GM12878 (cell line): ENCODE results near the gene FAM133A. TPM values are rescaled to one million over a fixed set of nuclear protein-coding genes. Genes with fewer than 3 reads are reported as not detected.

Experiments
- ATAC-seq: fragments of 200-7000 bp; cut with Tn5 transposase; 3 replicates; pipeline ENCODE4 v1.9.1; 2020; ENCODE audit warnings: mild to moderate bottlenecking, moderate library complexity
- BruUV-seq: library from RNA; stranded (reverse); fragments of 400-500 nt; replicated peaks from 2 replicates; lab custom pipeline; 2021; lab: Mats Ljungman, UMichigan
- CTCF ChIA-PET: fragments of 300-600 bp; sonication (Branson Sonifier 250); formaldehyde crosslinking; extraction: SDS; loops from one replicate; lab custom pipeline; 2021; ENCODE audit warnings: inconsistent platforms; lab: Yijun Ruan, JAX
- POLR2A ChIA-PET: fragments of 350-600 bp; formaldehyde crosslinking; extraction: SDS; loops from one replicate; lab custom pipeline; 2021; ENCODE audit warnings: inconsistent platforms; lab: Charles Lee
- RAD21 ChIA-PET: fragments of 300-600 bp; sonication (Branson Sonifier 250); formaldehyde crosslinking; loops from one replicate; lab custom pipeline; 2023; ENCODE audit warnings: antibody characterized with exemption; ENCODE audit not compliant: unreplicated experiment; lab: Charles Lee
- SMC1A ChIA-PET: fragments of 300-600 bp; sonication (Branson Sonifier 250); formaldehyde crosslinking; loops from one replicate; lab custom pipeline; 2023; ENCODE audit not compliant: unreplicated experiment, uncharacterized antibody; lab: Charles Lee
- DNase-seq: peaks from one replicate; pipeline ENCODE4 v3.0.0-alpha.2; 2011; ENCODE audit warnings: low read depth, low spot score
- FAIRE-seq: peaks from 3 replicates; lab custom pipeline; 2011; peaks lifted over from hg19 to GRCh38; lab: Jason Lieb, UNC
- H2AFZ ChIP-seq: 2 replicates; pipeline ENCODE4 v1.6.0; 2011; ENCODE audit warnings: low read depth, low read length, control low read depth; ENCODE audit not compliant: control insufficient read depth
- H3K27ac ChIP-seq: 2 replicates; pipeline ENCODE4 v1.5.1; 2011; ENCODE audit warnings: control low read depth; ENCODE audit not compliant: control insufficient read depth, insufficient read depth
- H3K27me3 ChIP-seq, 2 experiments: replicated peaks in 1 of 2; 2 replicates each; pipeline versions ENCODE4 v1.6.0 to v1.6.1; 2011; ENCODE audit warnings: low read length in 1 of 2; ENCODE audit not compliant: control insufficient read depth in 2 of 2, insufficient read depth in 2 of 2
- H3K36me3 ChIP-seq, 2 experiments: 2 replicates each; pipeline ENCODE4 v1.5.1; 2011; ENCODE audit warnings: low read length in 1 of 2; ENCODE audit not compliant: control insufficient read depth in 2 of 2, insufficient read depth in 2 of 2
- H3K4me1 ChIP-seq: 2 replicates; pipeline ENCODE4 v1.6.1; 2011; ENCODE audit warnings: mild to moderate bottlenecking, low read length, moderate library complexity, mixed read lengths; ENCODE audit not compliant: control insufficient read depth, insufficient read depth
- H3K4me2 ChIP-seq: 2 replicates; pipeline ENCODE4 v1.6.0; 2011; ENCODE audit warnings: control low read depth; ENCODE audit not compliant: control insufficient read depth, insufficient read depth
- H3K4me3 ChIP-seq: fragments of 200-600 bp; sonication (generic); 2 replicates; pipeline ENCODE4 v1.5.1; 2016
- H3K79me2 ChIP-seq: 2 replicates; pipeline ENCODE4 v1.6.0; 2011; ENCODE audit warnings: low read length; ENCODE audit not compliant: control insufficient read depth, insufficient read depth
- H3K9ac ChIP-seq: 2 replicates; pipeline ENCODE4 v1.8.0; 2011; ENCODE audit warnings: low read length, control low read depth, mixed read lengths; ENCODE audit not compliant: control insufficient read depth, insufficient read depth
- H3K9me3 ChIP-seq: replicated peaks from 3 replicates; pipeline ENCODE4 v1.5.1; 2011; ENCODE audit warnings: mild to moderate bottlenecking, low read length; ENCODE audit not compliant: control insufficient read depth, insufficient read depth
- H4K20me1 ChIP-seq: 2 replicates; pipeline ENCODE4 v1.6.0; 2011; ENCODE audit not compliant: control insufficient read depth, insufficient read depth
- ATF7 ChIP-seq: fragments of 450-650 bp; IDR thresholded peaks from 2 replicates; pipeline ENCODE4 v1.6.1; 2016; ENCODE audit warnings: low read depth, mild to moderate bottlenecking
- CEBPB ChIP-seq, 2 experiments: fragments of 150-350 bp in 1 of 2; IDR thresholded peaks; 2 replicates each; pipeline ENCODE4 v1.6.1; 2012 to 2014; ENCODE audit warnings: low read depth in 2 of 2, low read length in 2 of 2, borderline replicate concordance in 1 of 2, inconsistent platforms in 1 of 2
- EZH2 ChIP-seq: IDR thresholded peaks from 2 replicates; pipeline ENCODE4 v1.6.1; 2012; ENCODE audit warnings: low read depth, mild to moderate bottlenecking, control low read depth, inconsistent platforms, low read length, borderline replicate concordance; ENCODE audit not compliant: control insufficient read depth
- POLR2A ChIP-seq: IDR thresholded peaks from 2 replicates; pipeline ENCODE4 v1.6.1; 2011; ENCODE audit warnings: low read depth, mild to moderate bottlenecking, low read length
- RAD21 ChIP-seq: IDR thresholded peaks from 2 replicates; pipeline ENCODE4 v1.6.1; 2011; ENCODE audit warnings: mild to moderate bottlenecking, low read depth, low read length, moderate library complexity; ENCODE audit not compliant: insufficient read depth
- SREBF1 ChIP-seq: IDR thresholded peaks from 2 replicates; pipeline ENCODE4 v1.6.1; 2012; ENCODE audit warnings: mild to moderate bottlenecking, low read length
- YY1 ChIP-seq: IDR thresholded peaks from 2 replicates; pipeline ENCODE4 v1.6.1; 2011; ENCODE audit warnings: low read depth, mild to moderate bottlenecking, low read length
- WGBS: methylation state at CpG from one replicate; pipeline ENCODE4 v1.1.6; 2016; ENCODE audit warnings: low lambda C conversion rate; ENCODE audit not compliant: insufficient replicate concordance, insufficient coverage; ENCODE audit errors: missing lambda C conversion rate; 5-methylcytosine and 5-hydroxymethylcytosine counted together
- in situ Hi-C: fragments of 300-500 bp; cut with MboI; formaldehyde crosslinking; loops from 9 replicates; pipeline ENCODE4 v1.14.3; 2018; ENCODE audit warnings: mixed read lengths
- intact Hi-C: fragments of 100-400 bp; cut with micrococcal nuclease; formaldehyde crosslinking; loops from one replicate; pipeline ENCODE4 v1.14.2; 2022; ENCODE audit not compliant: unreplicated experiment
- polyA plus RNA-seq, 11 experiments: library from polyadenylated mRNA; depleted of rRNA in 4 of 11; unstranded in 6 of 11; stranded (reverse) in 5 of 11; fragments of >200 nt; fragmentation: Nextera tagmentation in 4 of 11; fragmentation: Illumina TruSeq in 1 of 11; extraction: Ambion mirVana in 4 of 11; extraction: Trizol in 1 of 11; gene quantifications; 1 replicate in 1 of 11; 2 replicates in 10 of 11; pipeline versions ENCODE4 v1.2.1 to v1.2.3, GENCODE V29; 2011 to 2016; ENCODE audit warnings: inconsistent platforms in 2 of 11, missing spikeins in 2 of 11, low read depth in 1 of 11
- total RNA-seq, 4 experiments: library from RNA; depleted of rRNA in 3 of 4; stranded (reverse); fragments of >200 nt in 3 of 4; fragmentation: Illumina TruSeq in 1 of 4; extraction: Trizol in 1 of 4; gene quantifications; 2 replicates each; pipeline versions ENCODE4 v1.2.1 to v1.2.3, GENCODE V29; 2013 to 2021
- TF ChIP-seq, protein P1 (sequence below): fragments of 450-650 bp; IDR thresholded peaks from 2 replicates; pipeline ENCODE4 v1.6.1; 2016; ENCODE audit warnings: mild to moderate bottlenecking, moderate library complexity, borderline replicate concordance

FAM133A gene
- total and polyA plus RNA-seq, 10 of the 15 experiments (the other 5 are each of a cell fraction or from before 2014, with no cell fraction given) = 0.81 TPM; not detected in 9

DNA sequence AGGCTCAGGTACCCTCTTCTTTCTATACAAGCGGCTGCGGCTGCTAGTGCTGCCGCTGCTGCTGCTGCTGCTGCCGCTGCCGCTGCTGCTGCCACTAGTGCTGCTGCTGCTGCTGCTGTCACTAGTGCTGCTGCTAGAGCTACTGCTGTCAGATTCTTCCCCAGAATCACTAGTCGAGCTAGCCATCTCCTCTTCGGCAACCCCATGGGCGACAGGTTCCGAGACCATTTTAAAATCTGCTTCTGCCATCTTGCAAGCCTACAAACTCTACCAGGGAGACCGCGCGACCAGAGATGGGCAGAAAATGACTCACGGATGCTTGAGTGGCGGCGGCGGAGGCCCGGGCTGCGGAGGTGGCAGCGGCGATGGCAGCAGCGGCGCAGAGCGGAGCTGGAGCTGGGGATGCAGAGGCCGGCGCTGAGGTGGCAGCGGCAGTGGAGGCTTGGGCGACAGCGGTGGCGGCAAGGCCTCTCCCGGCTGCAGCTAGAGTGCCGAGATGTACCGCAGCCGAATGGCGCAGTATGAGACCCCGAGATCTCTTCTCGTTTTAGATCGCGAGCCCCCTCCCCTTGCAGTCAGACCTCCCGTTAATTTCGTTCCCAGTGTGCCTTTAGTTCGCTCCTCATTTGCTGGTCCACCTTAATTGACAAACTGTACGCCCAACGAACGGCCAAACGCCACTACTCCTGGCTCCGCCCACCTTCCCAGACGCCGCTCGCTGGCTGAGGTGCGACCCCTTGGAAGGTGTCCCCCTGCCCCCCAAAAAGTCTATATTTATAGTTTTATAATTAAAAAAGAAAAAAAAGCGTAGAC is 744 bp upstream of the FAM133A start, which contains the start of gene NAP1L3:
Gene NAP1L3 (minus strand): TSS at position 523 of the 813 bp plus-strand sequence. CDS start 274 bp downstream, at position 249.
- CTCF ChIA-PET = no interaction called here
- TF ChIP-seq POLR2A (peak; percentile 39; the same call in 1 of the 2 replicates), YY1 (peak; percentile 54; the same call in 1 of the 2 replicates), CEBPB (IDR thresholded peaks at IDR 0.05; ENCODE audit: borderline replicate concordance in 1 of 2, low read depth in 2 of 2, low read length in 2 of 2) (no peak)
- POLR2A ChIA-PET = no interaction called here
- no TSS peak for BruUV-seq
- ATAC-seq = no peak
- Histone ChIP-seq H3K4me1 (no peaks in the 10 kb centered on the region), H3K9ac (no peak within 1 kb of the TSS), H3K36me3 (no peaks in the 10 kb centered on the region), H3K9me3 (no peaks in the 10 kb centered on the region; the same call in 2 of the 3 replicates), H3K27me3 (no peaks in the 10 kb centered on the region), H3K4me2 (no peak within 1 kb of the TSS), H2AFZ (peak within 1 kb of the TSS; percentile 12; the same call in 1 of the 2 replicates), H3K79me2 (no peaks in the 10 kb centered on the region), H4K20me1 (no peaks in the 10 kb centered on the region), H3K27ac (no peak within 1 kb of the TSS), H3K4me3 (no peak within 1 kb of the TSS)
- no peak for FAIRE-seq
- no peak for DNase-seq
- intact Hi-C loops (no loop called here), in situ Hi-C loops (no loop called here)
- RAD21 ChIA-PET = no interaction called here
- WGBS = 36% methylated on average over 46 of the region's 51 CpGs
- SMC1A ChIA-PET = no interaction called here

DNA sequence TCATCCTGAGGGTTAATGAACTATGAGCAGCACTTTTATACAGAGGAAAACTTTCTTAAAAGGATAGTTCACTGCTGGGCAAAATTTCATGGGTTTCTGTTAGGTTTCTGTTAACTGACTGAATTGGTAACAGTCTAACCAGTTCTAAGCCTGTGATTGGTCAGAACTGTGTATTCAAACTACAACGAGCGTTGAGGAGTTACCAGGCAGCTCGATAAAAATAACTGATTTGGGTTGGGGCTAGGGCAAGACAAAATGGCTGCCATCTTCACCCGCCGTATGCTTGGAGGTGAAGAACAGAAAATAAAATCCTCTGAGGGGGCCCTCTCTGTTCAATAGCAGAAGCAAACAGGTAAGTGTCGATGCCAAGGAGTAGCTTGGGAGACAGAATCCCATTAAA is 22.0 kb downstream of the FAM133A start:
- TF ChIP-seq ATF7 (no peak), EZH2 (no peak), SREBF1 (no peak), RAD21 (no peak)
- TF ChIP-seq, protein P1, sequence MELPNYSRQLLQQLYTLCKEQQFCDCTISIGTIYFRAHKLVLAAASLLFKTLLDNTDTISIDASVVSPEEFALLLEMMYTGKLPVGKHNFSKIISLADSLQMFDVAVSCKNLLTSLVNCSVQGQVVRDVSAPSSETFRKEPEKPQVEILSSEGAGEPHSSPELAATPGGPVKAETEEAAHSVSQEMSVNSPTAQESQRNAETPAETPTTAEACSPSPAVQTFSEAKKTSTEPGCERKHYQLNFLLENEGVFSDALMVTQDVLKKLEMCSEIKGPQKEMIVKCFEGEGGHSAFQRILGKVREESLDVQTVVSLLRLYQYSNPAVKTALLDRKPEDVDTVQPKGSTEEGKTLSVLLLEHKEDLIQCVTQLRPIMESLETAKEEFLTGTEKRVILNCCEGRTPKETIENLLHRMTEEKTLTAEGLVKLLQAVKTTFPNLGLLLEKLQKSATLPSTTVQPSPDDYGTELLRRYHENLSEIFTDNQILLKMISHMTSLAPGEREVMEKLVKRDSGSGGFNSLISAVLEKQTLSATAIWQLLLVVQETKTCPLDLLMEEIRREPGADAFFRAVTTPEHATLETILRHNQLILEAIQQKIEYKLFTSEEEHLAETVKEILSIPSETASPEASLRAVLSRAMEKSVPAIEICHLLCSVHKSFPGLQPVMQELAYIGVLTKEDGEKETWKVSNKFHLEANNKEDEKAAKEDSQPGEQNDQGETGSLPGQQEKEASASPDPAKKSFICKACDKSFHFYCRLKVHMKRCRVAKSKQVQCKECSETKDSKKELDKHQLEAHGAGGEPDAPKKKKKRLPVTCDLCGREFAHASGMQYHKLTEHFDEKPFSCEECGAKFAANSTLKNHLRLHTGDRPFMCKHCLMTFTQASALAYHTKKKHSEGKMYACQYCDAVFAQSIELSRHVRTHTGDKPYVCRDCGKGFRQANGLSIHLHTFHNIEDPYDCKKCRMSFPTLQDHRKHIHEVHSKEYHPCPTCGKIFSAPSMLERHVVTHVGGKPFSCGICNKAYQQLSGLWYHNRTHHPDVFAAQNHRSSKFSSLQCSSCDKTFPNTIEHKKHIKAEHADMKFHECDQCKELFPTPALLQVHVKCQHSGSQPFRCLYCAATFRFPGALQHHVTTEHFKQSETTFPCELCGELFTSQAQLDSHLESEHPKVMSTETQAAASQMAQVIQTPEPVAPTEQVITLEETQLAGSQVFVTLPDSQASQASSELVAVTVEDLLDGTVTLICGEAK = no peak
- Histone ChIP-seq H3K79me2 (no peaks in the 10 kb centered on the region), H3K4me1 (no peaks in the 10 kb centered on the region), H4K20me1 (no peaks in the 10 kb centered on the region), H3K36me3 (no peaks in the 10 kb centered on the region), H3K27me3 (no peaks in the 10 kb centered on the region), H2AFZ (no peak overlapping the region), H3K9me3 (no peaks in the 10 kb centered on the region), H3K4me3 (no peak overlapping the region), H3K4me2 (no peak overlapping the region), H3K27ac (no peak overlapping the region), H3K9ac (no peak overlapping the region)
- ChIA-PET RAD21 (no interaction called here), CTCF (no interaction called here), POLR2A (no interaction called here), SMC1A (no interaction called here)
- 55% methylated on average over 6 of the region's 6 CpGs for WGBS
- intact Hi-C loops (no loop called here), in situ Hi-C loops (no loop called here)
- DNase-seq (no peak), ATAC-seq (no peak), FAIRE-seq (no peak)
- BruUV-seq = no TSS peak
